ENCODE data around the gene STK32C. TPM values are rescaled to one million over a fixed set of nuclear protein-coding genes. Genes with fewer than 3 reads are reported as not detected.

The STK32C gene
- total and polyA plus RNA-seq, 7 donors = 4.3 to 12.8 (median 8.4) TPM

GRCh38 chr10:132178672-132179545, 128.8 kb downstream of the STK32C start:
- intact Hi-C loops (cut with DNase I) = no loop called here
- Histone ChIP-seq H3K27ac (no peak overlapping the region), H3K27me3 (peaks cover 0 to 33% (median 15%) of the 10 kb centered on the region in 3 donors), H3K9me3 (no peaks in the 10 kb centered on the region), H3K4me3 (no peak overlapping the region), H3K4me1 (peaks cover 0 to 14% (median 4%) of the 10 kb centered on the region in 4 donors), H3K36me3 (no peaks in the 10 kb centered on the region)
- TF ChIP-seq EP300 (IDR thresholded peaks at IDR 0.05) = no peak
- TF ChIP-seq POLR2AphosphoS5 (IDR thresholded peaks at IDR 0.05) = no peak
- no peak for TF ChIP-seq POLR2A (IDR thresholded peaks at IDR 0.05)
- TF ChIP-seq, protein P1, sequence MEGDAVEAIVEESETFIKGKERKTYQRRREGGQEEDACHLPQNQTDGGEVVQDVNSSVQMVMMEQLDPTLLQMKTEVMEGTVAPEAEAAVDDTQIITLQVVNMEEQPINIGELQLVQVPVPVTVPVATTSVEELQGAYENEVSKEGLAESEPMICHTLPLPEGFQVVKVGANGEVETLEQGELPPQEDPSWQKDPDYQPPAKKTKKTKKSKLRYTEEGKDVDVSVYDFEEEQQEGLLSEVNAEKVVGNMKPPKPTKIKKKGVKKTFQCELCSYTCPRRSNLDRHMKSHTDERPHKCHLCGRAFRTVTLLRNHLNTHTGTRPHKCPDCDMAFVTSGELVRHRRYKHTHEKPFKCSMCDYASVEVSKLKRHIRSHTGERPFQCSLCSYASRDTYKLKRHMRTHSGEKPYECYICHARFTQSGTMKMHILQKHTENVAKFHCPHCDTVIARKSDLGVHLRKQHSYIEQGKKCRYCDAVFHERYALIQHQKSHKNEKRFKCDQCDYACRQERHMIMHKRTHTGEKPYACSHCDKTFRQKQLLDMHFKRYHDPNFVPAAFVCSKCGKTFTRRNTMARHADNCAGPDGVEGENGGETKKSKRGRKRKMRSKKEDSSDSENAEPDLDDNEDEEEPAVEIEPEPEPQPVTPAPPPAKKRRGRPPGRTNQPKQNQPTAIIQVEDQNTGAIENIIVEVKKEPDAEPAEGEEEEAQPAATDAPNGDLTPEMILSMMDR (IDR thresholded peaks at IDR 0.05) = no peak
- 71 to 79% methylated on average over 23 of the region's 23 CpGs for WGBS, 2 donors
- no peak for DNase-seq

- no peak overlapping the region for H3K4me3 ChIP-seq
- 76 to 77% methylated on average over 6 of the region's 6 CpGs for WGBS, 2 donors
- H3K4me1 ChIP-seq = peaks cover 0 to 14% (median 4%) of the 10 kb centered on the region in 4 donors
- H3K27me3 ChIP-seq = peaks cover 0 to 33% (median 15%) of the 10 kb centered on the region in 3 donors
- intact Hi-C loops (cut with DNase I) = no loop called here
- H3K27ac ChIP-seq = no peak overlapping the region
- TF ChIP-seq POLR2A (IDR thresholded peaks at IDR 0.05) = no peak
- no peak for TF ChIP-seq EP300 (IDR thresholded peaks at IDR 0.05)
- TF ChIP-seq, protein P1 (IDR thresholded peaks at IDR 0.05) = no peak
- TF ChIP-seq POLR2AphosphoS5 (IDR thresholded peaks at IDR 0.05) = no peak
- H3K9me3 ChIP-seq = no peaks in the 10 kb centered on the region
- DNase-seq = no peak
- H3K36me3 ChIP-seq = no peaks in the 10 kb centered on the region
Observed at GRCh38 chr10:132178046-132178445, 129.7 kb downstream of the STK32C start.

GRCh38 chr10:132176623-132177500, 130.9 kb downstream of the STK32C start:
- H3K9me3 ChIP-seq = no peaks in the 10 kb centered on the region
- no peak for DNase-seq
- H3K36me3 ChIP-seq = no peaks in the 10 kb centered on the region
- intact Hi-C loops (cut with DNase I) = no loop called here
- H3K27ac ChIP-seq = no peak overlapping the region
- WGBS, 2 donors = 53 to 61% methylated on average over 19 of the region's 19 CpGs
- TF ChIP-seq POLR2AphosphoS5 (IDR thresholded peaks at IDR 0.05) (no peak), EP300 (IDR thresholded peaks at IDR 0.05) (no peak), POLR2A (IDR thresholded peaks at IDR 0.05) (no peak)
- TF ChIP-seq, protein P1 (IDR thresholded peaks at IDR 0.05) = no peak
- no peak overlapping the region for H3K4me3 ChIP-seq
- H3K4me1 ChIP-seq = peaks cover 0 to 14% (median 4%) of the 10 kb centered on the region in 4 donors
- H3K27me3 ChIP-seq = peaks cover 0 to 39% (median 15%) of the 10 kb centered on the region in 3 donors

GRCh38 chr10:132175907-132176581, 131.7 kb downstream of the STK32C start:
- intact Hi-C loops (cut with DNase I) = no loop called here
- H3K36me3 ChIP-seq = no peaks in the 10 kb centered on the region
- TF ChIP-seq POLR2AphosphoS5 (IDR thresholded peaks at IDR 0.05) (no peak), POLR2A (IDR thresholded peaks at IDR 0.05) (no peak), EP300 (IDR thresholded peaks at IDR 0.05) (no peak)
- TF ChIP-seq, protein P1 (IDR thresholded peaks at IDR 0.05) = no peak
- H3K27me3 ChIP-seq = peaks cover 0 to 38% (median 15%) of the 10 kb centered on the region in 3 donors
- no peak for DNase-seq
- H3K4me3 ChIP-seq = no peak overlapping the region
- no peaks in the 10 kb centered on the region for H3K9me3 ChIP-seq
- peaks cover 0 to 14% (median 4%) of the 10 kb centered on the region in 4 donors for H3K4me1 ChIP-seq
- 3 to 10% methylated on average over 16 of the region's 16 CpGs for WGBS, 2 donors
- no peak overlapping the region for H3K27ac ChIP-seq
